OCI-LY3 (cell line): ENCODE results near the gene YPEL4.

ENCODE experiments used
- H2AFZ ChIP-seq: fragments of 200-600, 300-600 bp; shearing (Covaris generic); 2 replicates; pipeline ENCODE4 v1.6.0; 2014; ENCODE audit warnings: antibody characterized with exemption, low read depth, low read length
- H3K27ac ChIP-seq: fragments of 200-600, 300-600 bp; sonication (generic); 2 replicates; pipeline ENCODE4 v1.5.1; 2014; ENCODE audit warnings: mild to moderate bottlenecking, low read length, moderate library complexity, mixed read lengths
- H3K27me3 ChIP-seq: fragments of 200-600, 300-600 bp; sonication (generic); 2 replicates; pipeline ENCODE4 v1.6.1; 2014; ENCODE audit warnings: low read depth, low read length, mixed read lengths
- H3K36me3 ChIP-seq: fragments of 200-600, 300-600 bp; sonication (generic); replicated peaks from 2 replicates; pipeline ENCODE3; 2014; ENCODE audit warnings: low read depth, low read length, mixed read lengths
- H3K4me1 ChIP-seq: fragments of 300-600, 200-600 bp; sonication (generic); 2 replicates; pipeline ENCODE4 v1.6.1; 2014; ENCODE audit warnings: low read length, mixed read lengths
- H3K4me2 ChIP-seq: fragments of 200-600, 300-600 bp; sonication (generic); 2 replicates; pipeline ENCODE4 v1.6.1; 2014; ENCODE audit warnings: low read length, mixed read lengths
- H3K4me3 ChIP-seq: fragments of 300-600, 200-600 bp; sonication (generic); 2 replicates; pipeline ENCODE4 v1.5.1; 2014; ENCODE audit warnings: antibody characterized with exemption, mild to moderate bottlenecking, low read length, moderate library complexity
- H3K79me2 ChIP-seq: fragments of 300-600, 200-600 bp; shearing (Covaris generic); 2 replicates; pipeline ENCODE4 v1.6.1; 2014; ENCODE audit warnings: mild to moderate bottlenecking, low read length, mixed read lengths
- H3K9ac ChIP-seq: fragments of 300-600, 200-600 bp; shearing (Covaris generic); 2 replicates; pipeline ENCODE4 v1.6.0; 2014; ENCODE audit warnings: mild to moderate bottlenecking, low read length, moderate library complexity
- H3K9me3 ChIP-seq: fragments of 200-600, 300-600 bp; shearing (Covaris generic); 2 replicates; pipeline ENCODE4 v1.6.1; 2014; ENCODE audit warnings: low read length, mixed read lengths; ENCODE audit not compliant: insufficient read depth
- H4K20me1 ChIP-seq: fragments of 200-600, 300-600 bp; sonication (generic); 2 replicates; pipeline ENCODE4 v1.6.1; 2016; ENCODE audit warnings: low read length, mixed read lengths; ENCODE audit not compliant: insufficient read depth
- EZH2phosphoT487 ChIP-seq: fragments of 200-600 bp; shearing (Covaris generic); IDR thresholded peaks from 2 replicates; pipeline ENCODE4 v1.6.1; 2018; ENCODE audit warnings: antibody characterized with exemption, mixed run types, low read depth
- TF ChIP-seq, protein P1 (sequence below): fragments of 200-600, 300-600 bp; sonication (generic); IDR thresholded peaks from 2 replicates; pipeline ENCODE4 v1.5.1; 2014; ENCODE audit warnings: antibody characterized with exemption, low read length, low read depth

YPEL4 gene

GRCh38 chr11:57680552-57680874 lies 30.8 kb upstream of the YPEL4 start:
- H2AFZ ChIP-seq: no peak overlapping the region
- H3K4me2 ChIP-seq: no peak overlapping the region
- peaks cover 64% of the 10 kb centered on the region for H3K36me3 ChIP-seq

GRCh38 chr11:57679396-57679795 lies 29.7 kb upstream of the YPEL4 start:
- no peak for TF ChIP-seq EZH2phosphoT487
- TF ChIP-seq, protein P1, sequence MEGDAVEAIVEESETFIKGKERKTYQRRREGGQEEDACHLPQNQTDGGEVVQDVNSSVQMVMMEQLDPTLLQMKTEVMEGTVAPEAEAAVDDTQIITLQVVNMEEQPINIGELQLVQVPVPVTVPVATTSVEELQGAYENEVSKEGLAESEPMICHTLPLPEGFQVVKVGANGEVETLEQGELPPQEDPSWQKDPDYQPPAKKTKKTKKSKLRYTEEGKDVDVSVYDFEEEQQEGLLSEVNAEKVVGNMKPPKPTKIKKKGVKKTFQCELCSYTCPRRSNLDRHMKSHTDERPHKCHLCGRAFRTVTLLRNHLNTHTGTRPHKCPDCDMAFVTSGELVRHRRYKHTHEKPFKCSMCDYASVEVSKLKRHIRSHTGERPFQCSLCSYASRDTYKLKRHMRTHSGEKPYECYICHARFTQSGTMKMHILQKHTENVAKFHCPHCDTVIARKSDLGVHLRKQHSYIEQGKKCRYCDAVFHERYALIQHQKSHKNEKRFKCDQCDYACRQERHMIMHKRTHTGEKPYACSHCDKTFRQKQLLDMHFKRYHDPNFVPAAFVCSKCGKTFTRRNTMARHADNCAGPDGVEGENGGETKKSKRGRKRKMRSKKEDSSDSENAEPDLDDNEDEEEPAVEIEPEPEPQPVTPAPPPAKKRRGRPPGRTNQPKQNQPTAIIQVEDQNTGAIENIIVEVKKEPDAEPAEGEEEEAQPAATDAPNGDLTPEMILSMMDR: no peak
- Histone ChIP-seq H2AFZ (no peak overlapping the region), H3K4me3 (no peak overlapping the region), H3K9me3 (no peaks in the 10 kb centered on the region), H3K4me1 (peaks cover 12% of the 10 kb centered on the region; the same call in 1 of the 2 replicates), H3K36me3 (peaks cover 66% of the 10 kb centered on the region), H3K79me2 (peaks cover 90% of the 10 kb centered on the region), H3K27me3 (no peaks in the 10 kb centered on the region), H3K9ac (no peak overlapping the region), H3K4me2 (no peak overlapping the region), H3K27ac (no peak overlapping the region), H4K20me1 (peaks cover 47% of the 10 kb centered on the region)

More at GRCh38 chr11:57680552-57680874, 30.8 kb upstream of the YPEL4 start:
- Histone ChIP-seq H3K9me3 (no peaks in the 10 kb centered on the region), H3K27me3 (no peaks in the 10 kb centered on the region), H3K79me2 (peaks cover 84% of the 10 kb centered on the region), H3K4me1 (peaks cover 12% of the 10 kb centered on the region; the same call in 1 of the 2 replicates), H3K27ac (no peak overlapping the region), H3K4me3 (no peak overlapping the region), H4K20me1 (peaks cover 36% of the 10 kb centered on the region), H3K9ac (no peak overlapping the region)
- TF ChIP-seq EZH2phosphoT487: no peak
- TF ChIP-seq, protein P1: no peak

GRCh38 chr11:57675176-57675941 lies 25.6 kb upstream of the YPEL4 start:
- Histone ChIP-seq H2AFZ (no peak overlapping the region), H3K27me3 (no peaks in the 10 kb centered on the region), H3K9me3 (no peaks in the 10 kb centered on the region), H3K36me3 (peaks cover 62% of the 10 kb centered on the region), H3K4me1 (peaks cover 10% of the 10 kb centered on the region; the same call in 1 of the 2 replicates), H4K20me1 (peaks cover 35% of the 10 kb centered on the region), H3K9ac (no peak overlapping the region), H3K4me3 (no peak overlapping the region), H3K4me2 (no peak overlapping the region), H3K79me2 (peaks cover 95% of the 10 kb centered on the region), H3K27ac (no peak overlapping the region)
- TF ChIP-seq, protein P1: no peak; the same call in 1 of the 2 replicates
- TF ChIP-seq EZH2phosphoT487: no peak

GRCh38 chr11:57674251-57674650 lies 24.5 kb upstream of the YPEL4 start:
- peaks cover 95% of the 10 kb centered on the region for H3K79me2 ChIP-seq
- H3K4me2 ChIP-seq: no peak overlapping the region
- H3K36me3 ChIP-seq: peaks cover 57% of the 10 kb centered on the region
- H3K4me3 ChIP-seq: no peak overlapping the region
- H3K9me3 ChIP-seq: no peaks in the 10 kb centered on the region
- no peak overlapping the region for H3K9ac ChIP-seq
- peaks cover 29% of the 10 kb centered on the region for H4K20me1 ChIP-seq
- no peaks in the 10 kb centered on the region for H3K27me3 ChIP-seq
- no peak overlapping the region for H2AFZ ChIP-seq
- peaks cover 9% of the 10 kb centered on the region for H3K4me1 ChIP-seq
- TF ChIP-seq EZH2phosphoT487: no peak
- TF ChIP-seq, protein P1: no peak
- no peak overlapping the region for H3K27ac ChIP-seq
